GM12801 (cell line): ENCODE results near the gene PPP3CB.

ENCODE experiments used
- CTCF ChIP-seq: IDR thresholded peaks from one replicate; pipeline ENCODE4 v1.5.1; 2011; ENCODE audit warnings: control low read depth; ENCODE audit not compliant: insufficient read length; ENCODE audit errors: extremely low read depth

PPP3CB gene

GRCh38 chr10:73485320-73485719, 10.5 kb downstream of the PPP3CB start:
- TF ChIP-seq CTCF, result no peak

- no peak for TF ChIP-seq CTCF
Observed at GRCh38 chr10:73480158-73480557, 15.7 kb downstream of the PPP3CB start.

GRCh38 chr10:73478636-73479035, 17.2 kb downstream of the PPP3CB start:
- no peak for TF ChIP-seq CTCF

- no peak for TF ChIP-seq CTCF
Observed at GRCh38 chr10:73471226-73471625, 24.6 kb downstream of the PPP3CB start.

GRCh38 chr10:73469579-73469978, 26.2 kb downstream of the PPP3CB start:
- TF ChIP-seq CTCF, result no peak

- TF ChIP-seq CTCF, result no peak
Observed at GRCh38 chr10:73467206-73467605, 28.6 kb downstream of the PPP3CB start.

GRCh38 chr10:73465978-73466726, 29.7 kb downstream of the PPP3CB start:
- TF ChIP-seq CTCF, result no peak

GRCh38 chr10:73460897-73461296, 34.9 kb downstream of the PPP3CB start:
- TF ChIP-seq CTCF, result no peak
